ENCODE measurements around the gene GRK3.
"Not testable (repeated sequence)": the region's sequence is repeated elsewhere in the genome, so short reads cannot be mapped to it uniquely, and the experiment has no call there.

Gene GRK3

GRCh38 chr22:25564320-25564978 is at the start of gene GRK3:
GRK3 (plus strand) TSS chr22:25564675; CDS start chr22:25565041, 366 bp downstream.
- no peak for TF ChIP-seq JUND (IDR thresholded peaks at IDR 0.05; ENCODE audit: low read depth)
- peak; percentile 71 to 78 for DNase-seq (ENCODE audit: low read depth in 1 of 2, low spot score in 1 of 2)
- in situ Hi-C loops (cut with HindIII; ENCODE audit: low pct_unique_long_range_greater_than_20kb, low sequenced_read_pairs) = no loop called here

- in situ Hi-C loops (cut with HindIII; ENCODE audit: low pct_unique_long_range_greater_than_20kb, low sequenced_read_pairs) = no loop called here
- no peak for DNase-seq (ENCODE audit: low read depth in 1 of 2, low spot score in 1 of 2)
- TF ChIP-seq JUND (IDR thresholded peaks at IDR 0.05; ENCODE audit: low read depth) = no peak
Observed at GRCh38 chr22:25518000-25518663, 46.3 kb upstream of the GRK3 start.

GRCh38 chr22:25525376-25525775 is 39.1 kb upstream of the GRK3 start:
- in situ Hi-C loops (cut with HindIII; ENCODE audit: low pct_unique_long_range_greater_than_20kb, low sequenced_read_pairs) = no loop called here
- DNase-seq (ENCODE audit: low read depth in 1 of 2, low spot score in 1 of 2) = no peak
- TF ChIP-seq JUND (IDR thresholded peaks at IDR 0.05; ENCODE audit: low read depth) = no peak

GRCh38 chr22:25525804-25526584 is 38.5 kb upstream of the GRK3 start:
- in situ Hi-C loops (cut with HindIII; ENCODE audit: low pct_unique_long_range_greater_than_20kb, low sequenced_read_pairs); DNase-seq (ENCODE audit: low read depth in 1 of 2, low spot score in 1 of 2): not testable (repeated sequence)

GRCh38 chr22:25527016-25527415 is 37.5 kb upstream of the GRK3 start:
- DNase-seq (ENCODE audit: low read depth in 1 of 2, low spot score in 1 of 2); in situ Hi-C loops (cut with HindIII; ENCODE audit: low pct_unique_long_range_greater_than_20kb, low sequenced_read_pairs): not testable (repeated sequence)

GRCh38 chr22:25528068-25528467 is 36.4 kb upstream of the GRK3 start:
- in situ Hi-C loops (cut with HindIII; ENCODE audit: low pct_unique_long_range_greater_than_20kb, low sequenced_read_pairs); DNase-seq (ENCODE audit: low read depth in 1 of 2, low spot score in 1 of 2): not testable (repeated sequence)

- DNase-seq (ENCODE audit: low read depth in 1 of 2, low spot score in 1 of 2); in situ Hi-C loops (cut with HindIII; ENCODE audit: low pct_unique_long_range_greater_than_20kb, low sequenced_read_pairs): not testable (repeated sequence)
Observed at GRCh38 chr22:25529059-25529458, 35.4 kb upstream of the GRK3 start.

- DNase-seq (ENCODE audit: low read depth in 1 of 2, low spot score in 1 of 2); in situ Hi-C loops (cut with HindIII; ENCODE audit: low pct_unique_long_range_greater_than_20kb, low sequenced_read_pairs): not testable (repeated sequence)
Observed at GRCh38 chr22:25529541-25530137, 34.8 kb upstream of the GRK3 start.

- not testable (repeated sequence) for DNase-seq (ENCODE audit: low read depth in 1 of 2, low spot score in 1 of 2)
Observed at GRCh38 chr22:25531677-25532076, 32.8 kb upstream of the GRK3 start.

GRCh38 chr22:25534724-25535123 is 29.8 kb upstream of the GRK3 start:
- DNase-seq (ENCODE audit: low read depth in 1 of 2, low spot score in 1 of 2) = no peak
- in situ Hi-C loops (cut with HindIII; ENCODE audit: low pct_unique_long_range_greater_than_20kb, low sequenced_read_pairs) = no loop called here
- TF ChIP-seq JUND (IDR thresholded peaks at IDR 0.05; ENCODE audit: low read depth) = no peak

More at GRCh38 chr22:25531677-25532076, 32.8 kb upstream of the GRK3 start:
- in situ Hi-C loops (cut with HindIII; ENCODE audit: low pct_unique_long_range_greater_than_20kb, low sequenced_read_pairs) = not testable (repeated sequence)

GRCh38 chr22:25536589-25536988 is 27.9 kb upstream of the GRK3 start:
- DNase-seq (ENCODE audit: low read depth in 1 of 2, low spot score in 1 of 2) = no peak
- in situ Hi-C loops (cut with HindIII; ENCODE audit: low pct_unique_long_range_greater_than_20kb, low sequenced_read_pairs) = no loop called here
- TF ChIP-seq JUND (IDR thresholded peaks at IDR 0.05; ENCODE audit: low read depth) = no peak

GRCh38 chr22:25540166-25540907 is 24.1 kb upstream of the GRK3 start:
- TF ChIP-seq JUND (IDR thresholded peaks at IDR 0.05; ENCODE audit: low read depth) = no peak
- in situ Hi-C loops (cut with HindIII; ENCODE audit: low pct_unique_long_range_greater_than_20kb, low sequenced_read_pairs) = no loop called here
- DNase-seq (ENCODE audit: low read depth in 1 of 2, low spot score in 1 of 2) = no peak

All from T47D (cell line).